ENCODE data around the gene SPECC1. TPM values are rescaled to one million over a fixed set of nuclear protein-coding genes. Genes with fewer than 3 reads are reported as not detected.

SPECC1 gene
- total and polyA plus RNA-seq, 9 of the 15 experiments (the other 6 are each of a cell fraction or from before 2014, with no cell fraction given) = 2.4 to 19.6 (median 14.7) TPM

- no peak overlapping the region for H3K27ac ChIP-seq (ENCODE audit: extremely low read depth, low read depth, low read length)
- intact Hi-C loops (cut with micrococcal nuclease) = no loop called here
- WGBS (ENCODE audit: insufficient coverage, low coverage, missing lambda C conversion rate) = 88% methylated on average over 7 of the region's 9 CpGs
- no peaks in the 10 kb centered on the region for H3K4me1 ChIP-seq (replicated peaks in 1 of 2; ENCODE audit: control insufficient read depth in 2 of 2, insufficient read depth in 2 of 2, low read length in 2 of 2)
- no peaks in the 10 kb centered on the region for H4K20me1 ChIP-seq (replicated peaks; ENCODE audit: control insufficient read depth, insufficient read depth, low read length)
- no peak overlapping the region for H3K9ac ChIP-seq (ENCODE audit: insufficient read depth in 1 of 2, low read depth in 2 of 2, low read length in 2 of 2)
- ChIA-PET POLR2A (no interaction called here), CTCF (ENCODE audit: low intra/inter-chr PET ratio) (no interaction called here)
- no peaks in the 10 kb centered on the region for H3K9me3 ChIP-seq (replicated peaks; ENCODE audit: control insufficient read depth, insufficient read depth, low read depth, low read length)
- H3K27me3 ChIP-seq (ENCODE audit: control insufficient read depth in 2 of 2, insufficient read depth in 2 of 2, low read length in 2 of 2) = no peaks in the 10 kb centered on the region
- H3K4me2 ChIP-seq (ENCODE audit: insufficient read depth, low read length) = no peak overlapping the region
- no peaks in the 10 kb centered on the region for H3K36me3 ChIP-seq (ENCODE audit: control insufficient read depth, insufficient read depth, low read length)
- no peak for FAIRE-seq
- no peak for DNase-seq (ENCODE audit: extremely low read depth in 1 of 4, low spot score in 3 of 4)
- no peak overlapping the region for H3K4me3 ChIP-seq
- ATAC-seq = no peak
- no TSS peak for BruUV-seq (replicated peaks)
- no peaks in the 10 kb centered on the region for H3K9me1 ChIP-seq (ENCODE audit: control insufficient read depth, insufficient read depth, low read length)
- in situ Hi-C loops (cut with MboI) = no loop called here
- H3K79me2 ChIP-seq (ENCODE audit: control insufficient read depth, insufficient read depth, low read length) = no peaks in the 10 kb centered on the region
- no peak overlapping the region for H2AFZ ChIP-seq (ENCODE audit: low read depth, low read length)
- TF ChIP-seq PYGO2 (tag; IDR thresholded peaks at IDR 0.05) = no peak
- TF ChIP-seq ZNF518B (CRISPR knock-in tag; IDR thresholded peaks at IDR 0.05) = no peak
- TF ChIP-seq ZBTB7A (IDR thresholded peaks at IDR 0.05; ENCODE audit: borderline replicate concordance, control insufficient read depth, low read depth, low read length) = no peak
- TF ChIP-seq RFX5 (IDR thresholded peaks at IDR 0.05; ENCODE audit: low read depth, low read length) = no peak
- TF ChIP-seq EGR1 (conservative IDR thresholded peaks at IDR 0.05) = no peak
- no peak for TF ChIP-seq ZNF507 (tag; conservative IDR thresholded peaks at IDR 0.05)
- no peak for TF ChIP-seq STAT5B (CRISPR knock-in tag; IDR thresholded peaks at IDR 0.05)
- TF ChIP-seq GABPB2 (CRISPR knock-in tag; conservative IDR thresholded peaks at IDR 0.05) = no peak
- TF ChIP-seq, protein P1, sequence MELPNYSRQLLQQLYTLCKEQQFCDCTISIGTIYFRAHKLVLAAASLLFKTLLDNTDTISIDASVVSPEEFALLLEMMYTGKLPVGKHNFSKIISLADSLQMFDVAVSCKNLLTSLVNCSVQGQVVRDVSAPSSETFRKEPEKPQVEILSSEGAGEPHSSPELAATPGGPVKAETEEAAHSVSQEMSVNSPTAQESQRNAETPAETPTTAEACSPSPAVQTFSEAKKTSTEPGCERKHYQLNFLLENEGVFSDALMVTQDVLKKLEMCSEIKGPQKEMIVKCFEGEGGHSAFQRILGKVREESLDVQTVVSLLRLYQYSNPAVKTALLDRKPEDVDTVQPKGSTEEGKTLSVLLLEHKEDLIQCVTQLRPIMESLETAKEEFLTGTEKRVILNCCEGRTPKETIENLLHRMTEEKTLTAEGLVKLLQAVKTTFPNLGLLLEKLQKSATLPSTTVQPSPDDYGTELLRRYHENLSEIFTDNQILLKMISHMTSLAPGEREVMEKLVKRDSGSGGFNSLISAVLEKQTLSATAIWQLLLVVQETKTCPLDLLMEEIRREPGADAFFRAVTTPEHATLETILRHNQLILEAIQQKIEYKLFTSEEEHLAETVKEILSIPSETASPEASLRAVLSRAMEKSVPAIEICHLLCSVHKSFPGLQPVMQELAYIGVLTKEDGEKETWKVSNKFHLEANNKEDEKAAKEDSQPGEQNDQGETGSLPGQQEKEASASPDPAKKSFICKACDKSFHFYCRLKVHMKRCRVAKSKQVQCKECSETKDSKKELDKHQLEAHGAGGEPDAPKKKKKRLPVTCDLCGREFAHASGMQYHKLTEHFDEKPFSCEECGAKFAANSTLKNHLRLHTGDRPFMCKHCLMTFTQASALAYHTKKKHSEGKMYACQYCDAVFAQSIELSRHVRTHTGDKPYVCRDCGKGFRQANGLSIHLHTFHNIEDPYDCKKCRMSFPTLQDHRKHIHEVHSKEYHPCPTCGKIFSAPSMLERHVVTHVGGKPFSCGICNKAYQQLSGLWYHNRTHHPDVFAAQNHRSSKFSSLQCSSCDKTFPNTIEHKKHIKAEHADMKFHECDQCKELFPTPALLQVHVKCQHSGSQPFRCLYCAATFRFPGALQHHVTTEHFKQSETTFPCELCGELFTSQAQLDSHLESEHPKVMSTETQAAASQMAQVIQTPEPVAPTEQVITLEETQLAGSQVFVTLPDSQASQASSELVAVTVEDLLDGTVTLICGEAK (IDR thresholded peaks at IDR 0.05) = no peak
- TF ChIP-seq, protein P1 (CRISPR knock-in tag; IDR thresholded peaks at IDR 0.05) = no peak
Observed at GRCh38 chr17:20302246-20302917, 293.2 kb downstream of the SPECC1 start.
